ENCODE measurements around the gene EMSY. TPM values are rescaled to one million over a fixed set of nuclear protein-coding genes. Genes with fewer than 3 reads are reported as not detected.

Gene EMSY
- total and polyA plus RNA-seq, 2 donors (not counting 1 experiment from before 2014, with no cell fraction given): 27.4 to 59.7 TPM

- no peak for ATAC-seq (ENCODE audit: low read depth)
Measured at GRCh38 chr11:76578654-76579055, 133.8 kb downstream of the EMSY start.

More at GRCh38 chr11:76578654-76579055, 133.8 kb downstream of the EMSY start:
- H3K36me3 ChIP-seq (replicated peaks in 1 of 2; ENCODE audit: control extremely low read depth in 1 of 2, control insufficient read depth in 1 of 2, extremely low read depth in 1 of 2, insufficient read depth in 2 of 2, low read length in 1 of 2): no peaks in the 10 kb centered on the region
- no peak for TF ChIP-seq EZH2 (IDR thresholded peaks at IDR 0.05; ENCODE audit: borderline replicate concordance, insufficient read depth, low read depth, low read length, poor library complexity, severe bottlenecking)
- no peak for TF ChIP-seq CTCF (IDR thresholded peaks at IDR 0.05)
- H3K4me3 ChIP-seq (ENCODE audit: control extremely low read depth in 1 of 5, extremely low read depth in 1 of 5, insufficient read depth in 1 of 5, low read depth in 2 of 5, low read length in 4 of 5): no peak overlapping the region
- no peaks in the 10 kb centered on the region for H3K4me1 ChIP-seq (ENCODE audit: control insufficient read depth in 2 of 2, insufficient read depth in 2 of 2, low read length in 2 of 2)
- no peak overlapping the region for H3K9ac ChIP-seq (ENCODE audit: low read length)
- ChIA-PET POLR2A (no interaction called here), CTCF (interaction anchor here (0.5 to 4.3 kb wide), 4 partner anchors 9 to 101 kb away, joined by 3 to 27 read pairs (median 4); no protein-coding TSS in a partner anchor)
- H3K27ac Mint-ChIP-seq: no peak overlapping the region
- peaks cover 28% of the 10 kb centered on the region for H3K27me3 Mint-ChIP-seq
- 95% methylated on average over 11 of the region's 11 CpGs for WGBS (ENCODE audit: insufficient coverage)
- no peaks in the 10 kb centered on the region for H3K9me3 Mint-ChIP-seq (ENCODE audit: insufficient read depth)
- no peak overlapping the region for H2AFZ ChIP-seq (ENCODE audit: insufficient read depth, low read depth, low read length, poor library complexity, severe bottlenecking)
- no peak overlapping the region for H3K4me2 ChIP-seq (replicated peaks; ENCODE audit: low read depth, low read length, poor library complexity, severe bottlenecking)
- no peak for DNase-seq
- H3K79me2 ChIP-seq (ENCODE audit: control insufficient read depth, insufficient read depth, low read length): no peaks in the 10 kb centered on the region
- no peak overlapping the region for H3K4me3 Mint-ChIP-seq
- peaks cover 0 to 19% (median 7%) of the 10 kb centered on the region in 4 experiments for H3K27me3 ChIP-seq (replicated peaks in 1 of 4; ENCODE audit: control extremely low read depth in 1 of 4, control insufficient read depth in 3 of 4, insufficient read depth in 4 of 4, low read length in 3 of 4)
- H4K20me1 ChIP-seq (ENCODE audit: control insufficient read depth, insufficient read depth, low read length, poor library complexity, severe bottlenecking): no peaks in the 10 kb centered on the region
- no peaks in the 10 kb centered on the region for H3K4me1 Mint-ChIP-seq
- intact Hi-C loops (cut with micrococcal nuclease): no loop called here
- no peaks in the 10 kb centered on the region for H3K9me3 ChIP-seq (ENCODE audit: control extremely low read depth in 1 of 3, control insufficient read depth in 2 of 3, insufficient read depth in 1 of 3, low read length in 2 of 3)
- H3K27ac ChIP-seq (ENCODE audit: low read length in 2 of 2): no peak overlapping the region
